NCI-H526 (cell line): Measurements from ENCODE around the gene TMEM187.

Source experiments
- DNase-seq, 2 experiments: peaks; one replicate each; lab custom pipeline; 2025; lab: John Stamatoyannopoulos, UW

TMEM187 gene

GRCh38 chrX:153972368-153973126 is at the start of gene TMEM187:
TMEM187 (plus strand) TSS chrX:153972754; CDS start chrX:153982063, 9,309 bp downstream.
- DNase-seq: peak; percentile 78 to 95

GRCh38 chrX:153922932-153923857 is 49.4 kb upstream of the TMEM187 start:
- DNase-seq: peak in 1 of 2 experiments; percentile 42

GRCh38 chrX:153924149-153924861 is 48.2 kb upstream of the TMEM187 start:
- DNase-seq: peak; percentile 68 to 86

GRCh38 chrX:153925387-153925738 is 47.2 kb upstream of the TMEM187 start:
- peak; percentile 92 to 93 for DNase-seq

- peak in 1 of 2 experiments; percentile 48 for DNase-seq
Observed at GRCh38 chrX:153925739-153926551, 46.6 kb upstream of the TMEM187 start, which contains the start of gene ARHGAP4. ARHGAP4 (minus strand) TSS chrX:153926264; CDS start chrX:153926202, 62 bp downstream.

GRCh38 chrX:153926552-153926857 is 46.0 kb upstream of the TMEM187 start:
- peak in 1 of 2 experiments; percentile 51 for DNase-seq

GRCh38 chrX:153926858-153927671 is 45.5 kb upstream of the TMEM187 start:
- peak; percentile 50 to 79 for DNase-seq

- no peak for DNase-seq
Observed at GRCh38 chrX:153927672-153927921, 45.0 kb upstream of the TMEM187 start.

- DNase-seq: peak; percentile 97 to 98
Observed at GRCh38 chrX:153927922-153928760, 44.4 kb upstream of the TMEM187 start.

- DNase-seq: no peak
Observed at GRCh38 chrX:153928846-153929245, 43.7 kb upstream of the TMEM187 start.

- no peak for DNase-seq
Observed at GRCh38 chrX:153929576-153929975, 43.0 kb upstream of the TMEM187 start.

GRCh38 chrX:153930011-153930910 is 42.3 kb upstream of the TMEM187 start:
- DNase-seq: no peak

- no peak for DNase-seq
Observed at GRCh38 chrX:153931151-153931550, 41.4 kb upstream of the TMEM187 start.

- no peak for DNase-seq
Observed at GRCh38 chrX:153931748-153932147, 40.8 kb upstream of the TMEM187 start.

GRCh38 chrX:153932220-153932915 is 40.2 kb upstream of the TMEM187 start:
- no peak for DNase-seq

- DNase-seq: no peak
Observed at GRCh38 chrX:153933748-153934147, 38.8 kb upstream of the TMEM187 start.

GRCh38 chrX:153934148-153934761 is 38.3 kb upstream of the TMEM187 start:
- DNase-seq: no peak
